GM11168 (cell line): ENCODE measurements around the gene OTUD7B.

ENCODE experiments used
- in situ Hi-C: fragments of 300-500 bp; cut with MboI; formaldehyde crosslinking; loops from one replicate; pipeline ENCODE4 v1.12.0; 2022; ENCODE audit warnings: low sequenced_read_pairs; ENCODE audit not compliant: unreplicated experiment

Gene OTUD7B

DNA sequence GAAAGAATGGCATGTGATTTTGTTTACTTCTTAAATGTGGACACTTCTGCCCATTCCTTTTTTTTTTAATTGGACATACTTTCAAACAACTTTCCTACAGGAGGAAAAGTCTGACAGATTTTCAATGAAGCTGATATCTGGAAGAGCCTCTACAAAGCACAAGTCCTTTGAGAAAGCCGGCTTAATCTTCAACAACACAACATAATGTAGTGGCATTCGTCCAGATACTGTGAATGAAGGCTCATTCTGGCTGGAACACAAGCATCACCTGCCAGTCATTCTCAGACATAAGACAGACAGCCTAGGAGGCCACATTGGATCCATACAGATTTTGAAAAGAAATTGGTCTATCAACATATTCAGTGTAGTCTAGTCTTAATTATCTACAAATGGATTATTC lies 4.9 kb downstream of the OTUD7B start:
- in situ Hi-C loops, result no loop called here

- in situ Hi-C loops, result no loop called here
These were observed 6.7 kb downstream of the OTUD7B start for GRCh38 chr1:150003801-150004200.

- in situ Hi-C loops, result no loop called here
These were observed 8.3 kb downstream of the OTUD7B start for GRCh38 chr1:150002217-150002616.

- in situ Hi-C loops, result no loop called here
These were observed 9.1 kb downstream of the OTUD7B start for GRCh38 chr1:150001415-150001814.

GRCh38 chr1:149997585-149998262 lies 12.8 kb downstream of the OTUD7B start:
- in situ Hi-C loops, result no loop called here

DNA sequence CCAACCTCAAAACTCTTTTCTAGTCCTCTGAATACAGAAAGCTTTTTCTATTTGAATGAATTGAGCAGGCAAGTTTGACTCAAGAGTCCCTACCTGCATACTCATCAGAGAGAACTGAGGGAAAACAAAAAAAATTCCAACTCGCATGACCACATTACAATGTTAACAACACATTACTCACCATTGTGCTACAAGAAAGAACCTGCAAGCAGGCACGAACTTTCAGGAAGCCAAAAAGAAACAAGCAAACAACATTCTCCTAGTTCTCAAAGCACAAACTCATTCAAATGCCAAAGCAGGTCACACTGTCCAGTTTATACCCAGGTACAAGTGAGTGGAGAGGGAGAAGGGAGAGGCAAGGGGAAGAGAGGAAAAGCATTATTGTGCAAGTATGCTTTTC lies 14.6 kb downstream of the OTUD7B start:
- in situ Hi-C loops, result no loop called here

DNA sequence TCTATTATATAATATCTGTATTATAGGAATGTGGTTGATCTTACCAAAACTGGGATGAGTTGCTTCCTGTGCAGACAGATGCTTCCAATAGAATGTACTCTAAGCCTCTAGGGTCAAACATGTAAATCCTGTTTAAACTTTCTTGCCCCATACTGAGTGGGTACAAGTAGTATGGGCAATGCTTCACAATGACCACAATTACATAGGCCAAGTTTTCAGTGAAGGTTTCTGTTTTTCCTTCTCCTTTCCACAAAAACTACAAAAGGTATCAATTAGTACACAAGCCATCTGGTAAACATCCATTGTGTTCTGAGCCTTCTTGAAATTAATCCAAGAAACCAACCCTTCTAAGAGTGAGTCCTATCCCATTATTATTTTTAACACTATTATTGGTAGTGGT lies 16.8 kb downstream of the OTUD7B start:
- in situ Hi-C loops, result no loop called here

DNA sequence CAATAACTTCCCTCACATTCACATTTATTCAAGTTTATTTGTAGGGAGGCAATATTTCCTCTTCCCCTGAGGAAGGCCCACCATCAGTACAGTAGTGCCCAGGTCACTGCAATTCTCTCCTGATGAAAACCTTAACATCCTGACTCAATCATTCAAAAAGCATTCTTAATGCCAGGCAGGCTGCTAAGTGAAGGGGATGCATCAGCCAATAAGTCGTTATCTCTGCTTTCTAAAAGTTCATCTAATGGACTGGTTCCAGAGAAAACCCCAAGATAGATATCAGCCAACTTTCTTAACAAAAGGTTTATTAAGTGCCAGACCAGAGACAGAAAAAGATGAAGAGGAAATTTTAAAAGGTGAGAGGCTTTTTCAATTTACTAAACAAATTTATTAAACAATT lies 17.3 kb downstream of the OTUD7B start:
- in situ Hi-C loops, result no loop called here

DNA sequence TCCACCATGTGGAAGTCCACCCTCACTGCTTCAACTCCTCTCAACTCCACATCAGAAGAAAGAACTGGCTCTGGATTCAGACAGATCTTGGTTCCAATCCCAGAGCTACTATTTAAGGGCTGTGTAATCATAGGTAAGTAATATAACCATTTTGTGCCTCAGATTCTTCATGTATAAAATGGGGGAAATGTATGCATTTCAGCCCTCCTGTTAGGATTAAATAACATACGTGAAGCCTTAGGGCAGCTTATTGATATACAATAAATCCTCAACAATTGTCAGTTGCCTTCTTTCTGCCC lies 23.3 kb downstream of the OTUD7B start:
- in situ Hi-C loops, result no loop called here

GRCh38 chr1:149986486-149987296 lies 23.8 kb downstream of the OTUD7B start:
- in situ Hi-C loops, result no loop called here

GRCh38 chr1:149979972-149980540 lies 30.5 kb downstream of the OTUD7B start:
- in situ Hi-C loops, result no loop called here

GRCh38 chr1:149979245-149979971 lies 31.1 kb downstream of the OTUD7B start:
- in situ Hi-C loops, result no loop called here

- in situ Hi-C loops, result no loop called here
These were observed 31.9 kb downstream of the OTUD7B start for GRCh38 chr1:149978547-149979023.

DNA sequence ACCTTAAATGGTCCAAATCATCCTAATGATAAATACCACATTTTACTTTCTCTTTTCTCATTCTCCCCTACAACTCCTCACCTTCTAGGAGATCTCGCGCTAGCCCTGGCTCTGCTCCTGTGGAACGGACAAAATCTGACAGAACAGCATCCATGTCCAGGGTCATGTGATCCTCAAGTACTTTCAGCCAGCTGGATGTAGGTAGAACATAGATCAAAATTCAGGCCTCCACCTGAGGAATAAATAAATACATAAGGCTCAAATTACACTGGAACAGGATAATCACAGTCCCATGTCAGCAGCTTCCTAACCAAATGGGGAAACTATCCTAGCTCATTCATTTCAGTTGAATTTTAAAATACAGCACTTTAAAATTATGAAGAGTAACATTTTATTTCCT lies 33.2 kb downstream of the OTUD7B start:
- in situ Hi-C loops, result no loop called here

- in situ Hi-C loops, result no loop called here
These were observed 38.0 kb downstream of the OTUD7B start for GRCh38 chr1:149972547-149972946.

GRCh38 chr1:149967646-149968045 lies 42.9 kb downstream of the OTUD7B start:
- in situ Hi-C loops, result loop anchor here (5.0 to 10.0 kb wide), 2 partner anchors 80 to 217 kb away; no protein-coding TSS in a partner anchor

DNA sequence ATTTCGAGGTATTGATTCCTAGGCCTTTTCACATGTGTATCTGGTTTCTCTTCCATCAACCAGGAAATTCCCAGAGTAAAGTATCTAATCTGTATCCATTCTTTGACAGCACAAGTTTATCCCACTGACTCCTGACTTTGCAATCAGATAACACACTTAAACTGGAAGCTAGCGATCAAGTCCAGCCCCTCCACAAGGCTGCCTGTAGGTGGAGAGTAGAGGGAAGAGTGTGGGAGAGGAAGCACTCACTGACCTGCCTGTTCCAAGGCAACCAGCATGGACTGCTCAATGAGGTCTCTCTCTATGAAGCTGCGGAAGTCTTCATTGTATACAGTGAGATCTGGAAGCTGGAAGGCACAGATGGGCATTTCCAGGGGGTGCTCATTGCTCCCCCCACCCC lies 43.5 kb downstream of the OTUD7B start:
- in situ Hi-C loops, result loop anchor here (5.0 to 10.0 kb wide), 2 partner anchors 80 to 218 kb away; no protein-coding TSS in a partner anchor

DNA sequence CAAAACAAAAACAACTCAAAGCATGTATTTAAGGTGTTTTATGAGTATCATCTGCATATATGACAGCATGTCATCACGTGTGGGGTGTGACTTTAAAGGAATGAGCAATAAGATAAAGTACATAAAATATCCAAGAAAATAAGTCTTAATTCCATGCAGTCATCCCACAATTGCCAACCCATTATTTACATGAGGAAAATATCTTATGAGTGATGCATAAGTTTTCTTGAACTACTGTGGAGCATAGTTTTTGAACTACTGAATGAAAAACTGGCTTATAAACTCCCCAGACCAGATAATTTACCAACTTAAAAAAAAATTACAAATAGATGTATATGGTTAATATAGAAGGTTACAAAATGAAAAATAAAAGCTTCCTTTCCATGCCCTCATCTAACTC lies 44.1 kb downstream of the OTUD7B start:
- in situ Hi-C loops, result loop anchor here (5.0 to 10.0 kb wide), 2 partner anchors 81 to 218 kb away; no protein-coding TSS in a partner anchor

DNA sequence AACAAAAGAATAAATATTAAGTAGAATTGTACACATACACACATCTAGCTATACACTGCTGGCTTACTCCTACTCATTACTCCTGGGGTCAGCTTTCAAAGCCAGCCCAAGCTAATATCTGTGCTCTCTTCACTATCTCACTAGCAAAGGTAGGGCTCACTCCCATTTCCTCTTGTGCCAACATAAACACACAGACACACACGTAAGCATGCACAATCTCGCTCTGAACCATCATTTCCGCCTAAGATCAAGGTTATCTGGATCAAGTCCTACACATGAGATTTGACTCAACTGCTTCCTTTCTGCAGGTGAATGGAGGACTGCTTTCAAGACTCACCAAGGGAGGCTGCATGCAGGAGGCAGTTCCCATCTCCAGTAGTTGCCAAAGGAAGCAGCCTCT lies 45.1 kb downstream of the OTUD7B start:
- in situ Hi-C loops, result loop anchor here (5.0 to 10.0 kb wide), 2 partner anchors 82 to 219 kb away; no protein-coding TSS in a partner anchor

DNA sequence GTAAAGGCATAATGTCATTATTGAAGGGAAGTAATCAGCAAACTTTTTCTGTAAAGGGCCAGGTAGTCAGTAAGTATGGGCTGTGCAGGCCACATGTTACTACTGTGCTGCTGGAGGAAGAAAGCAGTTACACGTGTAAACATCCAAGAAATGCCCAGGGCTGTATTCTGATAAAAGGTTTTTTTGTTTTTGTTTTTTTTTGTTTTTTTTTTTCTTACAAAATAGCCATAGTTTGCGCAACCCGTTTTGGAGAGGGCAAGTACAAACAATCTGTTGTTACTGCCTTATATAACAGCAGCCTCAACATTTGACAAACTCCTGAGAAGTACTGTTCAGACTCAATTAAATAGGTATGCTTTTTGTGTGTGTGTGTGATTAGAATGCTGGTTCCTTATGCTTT lies 47.2 kb downstream of the OTUD7B start:
- in situ Hi-C loops, result loop anchor here (10.0 kb wide), 1 partner anchor 221 kb away; no protein-coding TSS in a partner anchor
